GM18507 (cell line): ENCODE measurements around the gene BLM.

Experiments used
- DNase-seq: peaks from one replicate; pipeline ENCODE4 v3.0.0; 2011; ENCODE audit warnings: low read depth; ENCODE audit not compliant: insufficient read length; ENCODE audit errors: extremely low spot score
- FAIRE-seq: peaks from 2 replicates; lab custom pipeline; 2011; peaks lifted over from hg19 to GRCh38; lab: Jason Lieb, UNC

BLM gene

GRCh38 chr15:90765966-90766365, 48.8 kb downstream of the BLM start:
- FAIRE-seq: no peak
- DNase-seq: no peak

GRCh38 chr15:90769375-90769774, 52.2 kb downstream of the BLM start:
- DNase-seq (no peak), FAIRE-seq (no peak)

GRCh38 chr15:90773485-90773884, 56.3 kb downstream of the BLM start:
- no peak for FAIRE-seq
- DNase-seq: no peak

GRCh38 chr15:90774731-90775514, 57.8 kb downstream of the BLM start:
- no peak for DNase-seq
- no peak for FAIRE-seq

GRCh38 chr15:90780916-90781315, 63.8 kb downstream of the BLM start:
- FAIRE-seq: peak; percentile 80

GRCh38 chr15:90782442-90782841, 65.3 kb downstream of the BLM start:
- DNase-seq: no peak
- FAIRE-seq: no peak

More at GRCh38 chr15:90780916-90781315, 63.8 kb downstream of the BLM start:
- DNase-seq: no peak

- FAIRE-seq (no peak), DNase-seq (no peak)
Measured at GRCh38 chr15:90787881-90788280, 70.7 kb downstream of the BLM start.

- FAIRE-seq (no peak), DNase-seq (no peak)
Measured at GRCh38 chr15:90789462-90789861, 72.3 kb downstream of the BLM start.

GRCh38 chr15:90790057-90790456, 72.9 kb downstream of the BLM start:
- FAIRE-seq: no peak

GRCh38 chr15:90790561-90790960, 73.4 kb downstream of the BLM start:
- FAIRE-seq (no peak), DNase-seq (no peak)

More at GRCh38 chr15:90790057-90790456, 72.9 kb downstream of the BLM start:
- DNase-seq: no peak

- no peak for DNase-seq
- no peak for FAIRE-seq
Measured at GRCh38 chr15:90794538-90794937, 77.4 kb downstream of the BLM start.

- no peak for DNase-seq
- no peak for FAIRE-seq
Measured at GRCh38 chr15:90799639-90800170, 82.6 kb downstream of the BLM start.

- FAIRE-seq (no peak), DNase-seq (no peak)
Measured at GRCh38 chr15:90801803-90802202, 84.7 kb downstream of the BLM start.

GRCh38 chr15:90807074-90807785, 90.1 kb downstream of the BLM start:
- DNase-seq: no peak
- no peak for FAIRE-seq

GRCh38 chr15:90807786-90808086, 90.6 kb downstream of the BLM start:
- FAIRE-seq (no peak), DNase-seq (no peak)

- DNase-seq: no peak
Measured at GRCh38 chr15:90808517-90809235, 91.5 kb downstream of the BLM start.

GRCh38 chr15:90809536-90809935, 92.4 kb downstream of the BLM start:
- DNase-seq (no peak), FAIRE-seq (no peak)

More at GRCh38 chr15:90808517-90809235, 91.5 kb downstream of the BLM start:
- FAIRE-seq: no peak

- FAIRE-seq (no peak), DNase-seq (no peak)
Measured at GRCh38 chr15:90810354-90810753, 93.2 kb downstream of the BLM start.

GRCh38 chr15:90812171-90812957, 95.2 kb downstream of the BLM start:
- FAIRE-seq: no peak
- DNase-seq: no peak

- FAIRE-seq (no peak), DNase-seq (no peak)
Measured at GRCh38 chr15:90812958-90813265, 95.8 kb downstream of the BLM start.
